ENCODE results near the gene C1orf56. TPM values are rescaled to one million over a fixed set of nuclear protein-coding genes. Genes with fewer than 3 reads are reported as not detected.

Gene C1orf56
- polyA plus RNA-seq (2013, experiment 1 of 2; ENCODE audit: insufficient read length): 7.3 TPM
- 4.2 TPM for polyA plus RNA-seq (2013, experiment 2 of 2; ENCODE audit: insufficient read length)

DNA sequence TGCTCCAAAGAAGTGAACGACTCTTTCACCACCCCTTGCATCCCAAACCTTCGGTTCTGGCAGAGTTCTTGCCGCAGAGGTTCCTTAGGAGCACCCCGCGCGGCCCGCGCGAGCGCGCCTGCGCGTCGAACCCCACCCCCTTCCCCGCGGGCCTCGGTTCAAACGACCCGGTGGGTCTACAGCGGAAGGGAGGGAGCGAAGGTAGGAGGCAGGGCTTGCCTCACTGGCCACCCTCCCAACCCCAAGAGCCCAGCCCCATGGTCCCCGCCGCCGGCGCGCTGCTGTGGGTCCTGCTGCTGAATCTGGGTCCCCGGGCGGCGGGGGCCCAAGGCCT, at the start of gene C1orf56:
Gene C1orf56 (plus strand): TSS at position 161 of the 334 bp plus-strand sequence. CDS start 97 bp downstream, at position 258.
- peak; percentile 72 for DNase-seq

- no peak for DNase-seq
Measured at GRCh38 chr1:150997949-150998348, 49.6 kb upstream of the C1orf56 start.

GRCh38 chr1:150999051-150999674, 48.4 kb upstream of the C1orf56 start:
- DNase-seq: peak; percentile 43

- no peak for DNase-seq
Measured at GRCh38 chr1:150999926-151000325, 47.6 kb upstream of the C1orf56 start.

DNA sequence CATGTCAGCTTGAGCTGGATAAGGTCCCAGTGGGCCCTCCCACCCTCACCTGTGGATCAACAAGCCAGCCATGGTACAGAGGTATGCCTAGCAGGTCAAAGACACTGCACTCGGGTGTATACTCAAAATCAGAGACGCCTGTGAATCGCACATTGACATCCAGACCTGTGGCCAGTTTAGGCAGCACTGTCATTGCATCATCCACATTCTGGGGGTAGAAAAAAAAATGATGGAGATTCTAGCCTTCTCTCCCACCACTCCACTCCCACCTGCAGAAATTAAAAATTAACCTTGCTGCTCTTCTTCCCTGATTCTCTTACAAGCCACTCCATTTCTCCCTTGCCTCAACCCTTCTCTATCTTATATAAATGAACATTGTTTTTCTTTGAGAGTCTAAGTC, 47.1 kb upstream of the C1orf56 start:
- DNase-seq: no peak

DNA sequence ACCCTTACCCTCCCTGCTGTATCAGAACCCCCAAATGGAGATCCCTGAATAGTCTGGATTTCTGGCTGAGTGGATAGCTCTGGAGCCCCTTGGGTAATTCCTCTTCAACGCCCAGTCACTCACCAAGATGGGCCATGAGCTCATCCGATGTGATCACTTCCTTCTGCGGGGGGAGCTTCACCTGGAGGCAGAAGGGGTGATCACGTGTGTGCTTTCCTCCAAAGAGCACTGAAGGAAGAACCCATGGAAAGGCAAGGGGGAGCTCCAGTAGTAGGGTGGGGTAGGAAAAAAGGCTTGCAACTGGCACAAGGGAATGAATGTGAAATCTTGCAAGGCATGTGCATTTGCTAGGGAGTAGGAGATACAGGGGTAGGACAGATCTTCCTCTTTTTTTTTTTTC, 45.9 kb upstream of the C1orf56 start:
- DNase-seq: no peak

GRCh38 chr1:151002051-151002450, 45.5 kb upstream of the C1orf56 start:
- DNase-seq: no peak

GRCh38 chr1:151002611-151003010, 44.9 kb upstream of the C1orf56 start:
- no peak for DNase-seq

DNA sequence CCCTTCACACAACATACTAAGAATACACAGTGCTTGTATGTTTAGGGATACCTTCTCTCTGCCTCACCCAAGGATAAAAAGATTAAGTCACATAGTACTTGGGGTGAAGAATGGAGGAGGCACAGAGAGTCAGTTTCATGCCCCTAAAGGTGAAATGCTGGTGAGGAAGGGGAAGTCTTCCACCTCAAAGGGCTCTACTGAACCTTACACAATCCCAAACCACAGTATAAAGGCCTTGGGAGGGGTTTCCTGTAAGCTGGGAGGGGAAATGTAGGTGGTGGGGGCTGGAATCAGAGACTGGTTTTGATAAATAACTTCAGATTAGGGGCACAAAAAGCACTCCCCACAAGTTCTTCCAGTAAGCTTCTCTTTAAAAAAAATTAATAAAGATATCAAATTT, 44.4 kb upstream of the C1orf56 start:
- no peak for DNase-seq

- no peak for DNase-seq
Measured at GRCh38 chr1:151005729-151006319, 41.7 kb upstream of the C1orf56 start.

DNA sequence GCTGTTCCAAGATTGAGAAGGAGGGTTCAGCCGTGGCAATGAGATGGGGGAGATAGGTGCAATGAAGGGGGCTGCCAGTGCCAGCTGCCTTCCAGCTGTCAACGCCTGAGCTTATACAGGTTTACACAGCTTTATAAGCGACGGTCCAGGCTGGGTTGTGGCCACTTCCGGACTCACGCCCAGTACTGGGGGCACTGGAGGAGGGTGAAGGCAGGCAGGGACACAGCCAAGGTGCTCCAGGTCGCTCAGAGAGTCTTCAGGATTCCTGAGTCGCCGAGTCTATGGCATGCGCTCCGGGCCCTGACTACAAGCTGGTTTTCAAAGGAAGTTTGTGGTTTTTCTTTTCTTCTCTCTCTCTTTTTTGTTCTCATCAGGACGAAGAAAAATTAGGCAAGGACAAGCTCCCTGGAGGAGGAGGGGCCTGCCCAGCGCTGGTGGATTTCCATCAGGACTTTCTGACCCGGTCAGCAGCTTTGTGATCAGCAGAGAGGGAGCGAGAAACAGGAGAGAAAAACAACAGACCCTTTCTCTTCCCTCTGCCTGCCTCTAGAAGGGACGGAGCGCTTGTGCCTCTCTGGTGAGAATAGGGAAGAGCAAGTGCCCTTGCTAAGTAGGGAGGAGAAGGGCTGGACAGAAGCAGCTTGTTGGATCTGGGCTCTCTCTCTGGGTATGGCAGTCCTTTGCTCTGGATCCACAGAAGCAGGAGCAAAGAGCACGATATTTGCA, 41.1 kb upstream of the C1orf56 start, which contains the start of gene MINDY1:
Gene MINDY1 (minus strand): TSS at position 576 of the 726 bp plus-strand sequence. CDS start 4,285 bp downstream, outside the sequence.
- DNase-seq: peak; percentile 79

GRCh38 chr1:151007853-151008243, 39.7 kb upstream of the C1orf56 start:
- no peak for DNase-seq

- DNase-seq: peak; percentile 94
Measured at GRCh38 chr1:151008244-151009205, 39.0 kb upstream of the C1orf56 start, which contains the start of gene PRUNE1. TSS of gene PRUNE1 (plus strand) at chr1:151008449. CDS start at chr1:151008633, 184 bp downstream.

- peak; percentile 58 for DNase-seq
Measured at GRCh38 chr1:151009206-151009587, 38.4 kb upstream of the C1orf56 start.

DNA sequence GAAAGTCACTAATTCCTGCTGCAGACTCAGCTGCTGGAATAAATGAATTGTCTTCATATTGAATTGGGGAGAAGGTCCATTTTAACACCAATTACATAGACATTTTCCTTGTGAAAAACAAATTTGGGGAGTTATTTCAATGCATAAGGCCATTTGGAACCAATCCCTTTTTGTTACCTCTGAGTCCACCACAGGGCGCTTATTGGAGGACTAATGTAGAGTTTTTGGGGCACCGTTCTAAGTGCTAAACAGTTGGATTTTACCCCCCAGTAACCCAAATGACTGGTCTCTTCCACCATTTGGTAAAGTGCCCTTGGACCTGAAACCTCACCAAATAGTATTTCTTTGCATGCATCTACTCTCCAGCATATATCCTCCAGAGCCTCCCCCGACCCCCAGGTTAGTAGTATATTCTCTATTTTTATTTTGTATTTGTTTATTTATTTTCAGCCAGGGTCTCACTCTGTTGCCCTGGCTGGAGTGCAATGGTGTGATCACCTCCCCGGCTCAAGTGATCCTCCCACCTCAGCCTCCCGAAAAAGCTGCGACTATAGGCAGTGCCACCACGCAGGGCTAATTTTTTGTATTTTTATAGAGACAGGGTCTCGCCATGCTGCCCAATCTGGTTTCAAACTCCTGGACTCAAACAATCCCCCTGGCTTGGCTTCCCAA, 37.7 kb upstream of the C1orf56 start:
- DNase-seq: no peak

GRCh38 chr1:151010346-151010726, 37.2 kb upstream of the C1orf56 start:
- DNase-seq: no peak

GRCh38 chr1:151011154-151011850, 36.2 kb upstream of the C1orf56 start:
- no peak for DNase-seq

GRCh38 chr1:151012684-151013471, 34.7 kb upstream of the C1orf56 start:
- DNase-seq: no peak

DNA sequence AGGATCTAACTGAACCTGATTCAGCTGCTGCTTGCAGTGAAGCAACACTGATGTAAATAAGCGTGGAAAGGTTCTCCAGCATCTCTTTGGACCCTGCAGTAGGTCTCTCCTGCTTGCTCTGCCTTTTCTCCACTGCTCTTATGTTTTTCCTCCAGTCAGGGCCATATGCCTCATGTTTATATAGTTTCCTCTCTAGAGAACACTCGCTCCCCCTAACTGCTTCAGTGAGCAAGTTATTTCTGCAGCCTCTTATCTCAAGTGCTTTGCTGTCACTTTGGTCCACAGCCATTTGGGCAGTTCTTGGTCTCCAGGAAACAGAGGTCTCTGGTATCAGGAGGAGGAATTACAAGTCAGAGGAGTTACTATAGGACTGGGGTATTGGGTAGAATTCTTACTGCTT, 34.0 kb upstream of the C1orf56 start:
- no peak for DNase-seq

DNA sequence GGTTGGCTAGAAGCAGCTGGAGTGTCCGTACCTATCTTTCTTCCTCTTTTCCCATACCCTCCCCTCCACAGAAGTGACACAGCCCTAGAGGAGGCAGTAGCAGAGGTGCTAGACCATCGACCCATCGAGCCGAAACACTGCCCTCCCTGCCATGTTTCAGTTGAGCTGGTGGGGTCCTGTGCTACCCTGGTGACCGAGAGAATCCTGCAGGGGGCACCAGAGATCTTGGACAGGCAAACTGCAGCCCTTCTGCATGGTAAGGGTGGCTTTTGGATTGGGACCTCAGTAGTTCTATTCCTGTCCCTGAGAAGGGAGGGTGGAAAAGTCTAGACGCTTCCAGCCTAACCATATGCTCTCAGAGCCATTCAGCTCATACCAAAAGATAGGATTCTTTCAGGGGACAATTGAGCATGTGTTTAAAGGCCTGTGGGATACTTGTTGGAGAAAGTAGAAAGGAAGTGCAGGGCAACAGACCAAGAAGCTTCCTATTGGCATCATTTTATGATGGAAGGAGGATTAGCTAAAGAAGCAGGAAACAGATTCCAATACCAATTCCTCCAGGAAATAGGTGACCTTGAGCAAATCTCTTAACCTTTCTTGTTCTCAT, 22.9 kb upstream of the C1orf56 start:
- peak; percentile 58 for DNase-seq

All from fibroblast of skin of abdomen (primary cell).